RCC 7860 (cell line): ENCODE results near the gene SIL1.
"Not testable (repeated sequence)": the region's sequence is repeated elsewhere in the genome, so short reads cannot be mapped to it uniquely, and the experiment has no call there.

Source experiments
- DNase-seq: peaks from one replicate; pipeline ENCODE4 v3.0.0-alpha.2; 2015; ENCODE audit warnings: low spot score
- FAIRE-seq: peaks from 2 replicates; lab custom pipeline; 2012; peaks lifted over from hg19 to GRCh38; lab: Jason Lieb, UNC

Gene SIL1

GRCh38 chr5:139178589-139178917 is 19.6 kb downstream of the SIL1 start:
- no peak for FAIRE-seq
- no peak for DNase-seq

GRCh38 chr5:139177809-139178588 is 20.2 kb downstream of the SIL1 start:
- no peak for DNase-seq
- FAIRE-seq = no peak

GRCh38 chr5:139177281-139177680 is 20.9 kb downstream of the SIL1 start:
- FAIRE-seq, DNase-seq: not testable (repeated sequence)

- not testable (repeated sequence) for DNase-seq, FAIRE-seq
Observed at GRCh38 chr5:139174382-139174781, 23.8 kb downstream of the SIL1 start.

GRCh38 chr5:139171779-139172404 is 26.3 kb downstream of the SIL1 start:
- FAIRE-seq = no peak
- DNase-seq = no peak

- no peak for DNase-seq
- FAIRE-seq = no peak
Observed at GRCh38 chr5:139167952-139168720, 30.0 kb downstream of the SIL1 start.

- DNase-seq (no peak), FAIRE-seq (no peak)
Observed at GRCh38 chr5:139167533-139167932, 30.6 kb downstream of the SIL1 start.

GRCh38 chr5:139167063-139167462 is 31.1 kb downstream of the SIL1 start:
- no peak for DNase-seq
- no peak for FAIRE-seq

GRCh38 chr5:139164897-139165296 is 33.3 kb downstream of the SIL1 start:
- FAIRE-seq, DNase-seq: not testable (repeated sequence)

- FAIRE-seq (no peak), DNase-seq (no peak)
Observed at GRCh38 chr5:139164020-139164419, 34.1 kb downstream of the SIL1 start.

GRCh38 chr5:139162448-139162847 is 35.7 kb downstream of the SIL1 start:
- FAIRE-seq (no peak), DNase-seq (no peak)

- no peak for FAIRE-seq
- no peak for DNase-seq
Observed at GRCh38 chr5:139158791-139159190, 39.4 kb downstream of the SIL1 start.

GRCh38 chr5:139157556-139157955 is 40.6 kb downstream of the SIL1 start:
- FAIRE-seq (no peak), DNase-seq (no peak)

GRCh38 chr5:139156814-139157213 is 41.4 kb downstream of the SIL1 start:
- FAIRE-seq (no peak), DNase-seq (no peak)

- FAIRE-seq (no peak), DNase-seq (no peak)
Observed at GRCh38 chr5:139155333-139155732, 42.8 kb downstream of the SIL1 start.

- no peak for DNase-seq
- no peak for FAIRE-seq
Observed at GRCh38 chr5:139151902-139152301, 46.3 kb downstream of the SIL1 start.

- FAIRE-seq (no peak), DNase-seq (no peak)
Observed at GRCh38 chr5:139150367-139150999, 47.7 kb downstream of the SIL1 start.

GRCh38 chr5:139149477-139150199 is 48.5 kb downstream of the SIL1 start:
- FAIRE-seq (no peak), DNase-seq (no peak)

GRCh38 chr5:139148986-139149385 is 49.2 kb downstream of the SIL1 start:
- no peak for DNase-seq

GRCh38 chr5:139148306-139148705 is 49.9 kb downstream of the SIL1 start:
- no peak for DNase-seq
- no peak for FAIRE-seq

More at GRCh38 chr5:139148986-139149385, 49.2 kb downstream of the SIL1 start:
- no peak for FAIRE-seq
